ENCODE results near the gene ASTN2. TPM values are rescaled to one million over a fixed set of nuclear protein-coding genes. Genes with fewer than 3 reads are reported as not detected.

ASTN2 gene
- total and polyA plus RNA-seq, 2 donors (not counting 3 experiments of a cell fraction or from before 2014, with no cell fraction given): 1.0 to 1.9 TPM

- no peak for TF ChIP-seq POLR2A (IDR thresholded peaks at IDR 0.05; ENCODE audit: low read depth, low read length)
- no peak for TF ChIP-seq MYC (IDR thresholded peaks at IDR 0.05; ENCODE audit: low read depth, low read length)
- TF ChIP-seq EZH2 (IDR thresholded peaks at IDR 0.05; ENCODE audit: borderline replicate concordance, low read depth, low read length, severe bottlenecking): no peak
- TF ChIP-seq POLR2AphosphoS5 (IDR thresholded peaks at IDR 0.05; ENCODE audit: insufficient read depth, low read depth, low read length): no peak
- no peak for TF ChIP-seq FOS (IDR thresholded peaks at IDR 0.05; ENCODE audit: borderline replicate concordance, insufficient read depth, low read length)
- no peak for TF ChIP-seq MAX (IDR thresholded peaks at IDR 0.05; ENCODE audit: insufficient read depth, insufficient read length)
- no peak for TF ChIP-seq GATA2 (IDR thresholded peaks at IDR 0.05; ENCODE audit: insufficient read depth, insufficient read length, low read depth, low read length)
- TF ChIP-seq CTCF (IDR thresholded peaks at IDR 0.05; ENCODE audit: extremely low read depth in 1 of 2, insufficient read depth in 1 of 2, low read depth in 1 of 2, low read length in 2 of 2): no peak
- TF ChIP-seq JUN (IDR thresholded peaks at IDR 0.05; ENCODE audit: borderline replicate concordance, insufficient read depth, insufficient read length, low read depth): no peak
- Histone ChIP-seq H3K9ac (replicated peaks; ENCODE audit: extremely low read depth, insufficient read depth, low read length) (no peak overlapping the region), H4K20me1 (replicated peaks; ENCODE audit: control insufficient read depth, extremely low read depth, insufficient read depth, low read length) (no peaks in the 10 kb centered on the region), H3K79me2 (ENCODE audit: control insufficient read depth, insufficient read depth, low read length) (no peaks in the 10 kb centered on the region), H3K27me3 (ENCODE audit: control insufficient read depth in 2 of 2, insufficient read depth in 2 of 2, low read length in 2 of 2) (no peaks in the 10 kb centered on the region), H3K36me3 (ENCODE audit: control insufficient read depth in 2 of 2, extremely low read depth in 1 of 2, insufficient read depth in 2 of 2, low read length in 2 of 2) (no peaks in the 10 kb centered on the region), H3K9me1 (replicated peaks; ENCODE audit: control insufficient read depth, extremely low read depth, insufficient read depth, low read length) (no peaks in the 10 kb centered on the region), H3K9me3 (replicated peaks; ENCODE audit: control insufficient read depth, insufficient read depth, low read length) (peaks cover 2% of the 10 kb centered on the region), H3K4me1 (ENCODE audit: control insufficient read depth, extremely low read depth, insufficient read depth, low read length) (no peaks in the 10 kb centered on the region), H3K4me3 (replicated peaks in 1 of 3; ENCODE audit: insufficient read depth in 1 of 3, low read depth in 1 of 3, low read length in 3 of 3) (no peak overlapping the region), H3K27ac (ENCODE audit: insufficient read depth, low read depth, low read length) (no peak overlapping the region), H2AFZ (ENCODE audit: low read depth, low read length) (no peak overlapping the region), H3K4me2 (ENCODE audit: insufficient read depth, low read length) (no peak overlapping the region)
- FAIRE-seq: no peak
- dilution Hi-C loops (cut with MboI; ENCODE audit: extremely low pct_ligation_motif_present, low sequenced_read_pairs) (no loop called here), intact Hi-C loops (cut with micrococcal nuclease) (no loop called here)
- no peak for DNase-seq (ENCODE audit: low read depth, low spot score)
- no TSS peak for BruUV-seq (replicated peaks)
- CTCF ChIA-PET: no interaction called here
- POLR2A ChIA-PET: no interaction called here
Measured at GRCh38 chr9:116389541-116390302, 1025.1 kb downstream of the ASTN2 start.

Measured in endothelial cell of umbilical vein (primary cell).